HG02623 (cell line): ENCODE data around the gene ZNF787.

ENCODE experiments used
- ATAC-seq: cut with Tn5 transposase; IDR thresholded peaks from one replicate; pipeline ENCODE4 v1.9.1; 2021; ENCODE audit warnings: moderate library complexity; ENCODE audit not compliant: unreplicated experiment

Gene ZNF787

DNA sequence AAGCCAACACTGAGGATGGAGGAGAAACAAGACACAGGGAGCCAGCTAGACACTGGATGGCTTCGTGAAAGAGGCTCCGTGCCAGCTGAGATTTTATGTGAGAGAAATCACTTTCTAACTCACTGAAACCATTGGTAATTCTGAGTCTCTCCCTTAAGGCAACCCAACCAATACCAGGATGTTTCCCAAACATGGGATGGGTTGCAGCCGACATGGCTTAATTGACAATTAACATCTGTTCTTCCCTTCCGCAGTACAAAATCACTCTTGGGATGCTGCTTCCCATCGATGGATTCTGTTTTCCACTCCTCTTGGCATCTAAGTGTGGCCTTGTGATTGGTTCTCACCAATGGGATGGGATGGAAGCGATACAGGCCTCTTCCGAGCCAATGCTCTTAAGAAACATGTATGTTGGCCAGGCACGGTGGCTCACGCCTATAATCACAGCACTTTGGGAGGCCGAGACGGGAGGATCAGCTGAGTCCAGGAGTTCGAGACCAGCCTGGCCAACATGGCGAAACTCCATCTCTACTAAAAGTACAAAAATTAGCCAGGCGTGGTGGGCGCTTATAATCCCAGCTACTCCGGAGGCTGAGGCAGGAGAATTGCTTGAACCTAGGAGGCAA lies 2.3 kb upstream of the ZNF787 start:
- ATAC-seq: no peak

DNA sequence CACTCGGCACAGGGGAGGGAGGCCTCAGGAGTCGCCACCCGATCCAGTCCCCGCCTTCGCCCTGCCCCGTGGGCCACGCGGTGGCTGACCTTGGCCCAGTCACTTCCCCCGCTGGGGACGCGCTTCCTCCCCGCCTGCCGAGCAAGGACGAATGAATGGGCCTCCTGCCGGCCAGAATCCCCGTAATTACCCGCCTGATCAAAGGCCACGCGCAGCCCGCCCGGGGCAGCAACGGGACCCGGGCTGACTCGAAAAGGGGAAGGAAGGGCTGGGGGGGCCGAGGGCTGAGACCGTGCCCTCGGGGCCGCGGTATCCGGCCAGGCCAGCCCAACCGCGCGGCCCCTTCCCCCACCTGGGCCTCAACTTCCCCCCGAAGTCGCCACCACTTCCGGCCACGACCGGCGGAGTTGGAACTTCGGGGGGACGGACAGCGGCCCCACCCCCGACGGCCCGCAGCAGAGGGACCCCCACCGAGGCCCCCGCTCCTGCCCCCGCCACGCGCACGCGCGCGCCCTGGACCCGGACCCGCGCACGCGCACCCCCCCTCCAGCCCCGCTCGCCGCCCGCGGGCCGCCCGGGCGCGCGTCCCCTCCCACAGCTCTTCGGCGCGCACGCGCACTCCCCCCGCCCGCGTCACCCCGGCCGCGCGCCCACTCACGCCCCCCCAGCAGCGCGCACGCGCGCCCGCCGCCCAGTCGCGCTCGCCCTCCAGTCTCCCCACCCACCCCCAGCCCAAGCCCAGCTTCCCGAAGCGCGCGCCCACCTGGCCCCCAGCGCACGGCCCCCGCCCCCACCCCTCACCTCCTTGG lies 520 bp downstream of the ZNF787 start:
- peak; percentile 20 for ATAC-seq

DNA sequence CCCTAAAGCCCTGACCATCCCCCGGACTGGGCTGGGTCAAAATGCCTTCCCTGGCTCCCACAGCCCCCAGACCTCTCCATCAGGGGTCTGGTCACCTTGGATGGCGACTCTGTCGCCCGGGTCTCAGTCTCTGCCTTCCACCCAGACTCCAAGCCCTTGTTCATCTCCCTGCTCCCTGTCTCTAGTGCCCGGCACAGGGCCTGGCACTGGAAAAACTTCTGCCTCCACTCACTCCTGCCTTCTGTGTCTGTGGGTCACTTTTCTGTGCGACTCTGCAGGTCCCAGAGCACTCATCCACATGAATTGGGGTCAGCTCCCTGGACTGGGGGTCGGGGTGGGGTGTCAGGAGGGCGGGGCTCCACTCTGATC lies 1.1 kb downstream of the ZNF787 start:
- no peak for ATAC-seq

DNA sequence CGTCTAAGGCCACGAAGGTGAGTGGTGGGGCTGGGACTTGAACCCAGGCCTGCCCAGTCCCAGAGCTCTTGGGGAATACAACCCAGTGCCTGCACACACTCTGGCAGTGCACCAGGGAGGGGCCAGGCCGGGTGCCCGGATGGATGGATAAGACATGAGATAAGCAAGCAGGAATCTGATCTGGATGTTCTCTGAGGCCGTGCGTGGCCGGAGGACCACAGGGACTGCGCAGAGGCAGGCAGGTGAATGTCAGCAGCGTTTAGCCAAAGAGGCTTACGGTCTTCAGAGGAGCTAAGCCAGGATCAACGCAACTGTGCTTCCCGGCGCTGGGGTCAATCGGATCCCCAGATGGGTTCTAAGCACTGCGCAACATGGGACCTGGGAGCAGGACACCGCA lies 1.5 kb downstream of the ZNF787 start:
- no peak for ATAC-seq

DNA sequence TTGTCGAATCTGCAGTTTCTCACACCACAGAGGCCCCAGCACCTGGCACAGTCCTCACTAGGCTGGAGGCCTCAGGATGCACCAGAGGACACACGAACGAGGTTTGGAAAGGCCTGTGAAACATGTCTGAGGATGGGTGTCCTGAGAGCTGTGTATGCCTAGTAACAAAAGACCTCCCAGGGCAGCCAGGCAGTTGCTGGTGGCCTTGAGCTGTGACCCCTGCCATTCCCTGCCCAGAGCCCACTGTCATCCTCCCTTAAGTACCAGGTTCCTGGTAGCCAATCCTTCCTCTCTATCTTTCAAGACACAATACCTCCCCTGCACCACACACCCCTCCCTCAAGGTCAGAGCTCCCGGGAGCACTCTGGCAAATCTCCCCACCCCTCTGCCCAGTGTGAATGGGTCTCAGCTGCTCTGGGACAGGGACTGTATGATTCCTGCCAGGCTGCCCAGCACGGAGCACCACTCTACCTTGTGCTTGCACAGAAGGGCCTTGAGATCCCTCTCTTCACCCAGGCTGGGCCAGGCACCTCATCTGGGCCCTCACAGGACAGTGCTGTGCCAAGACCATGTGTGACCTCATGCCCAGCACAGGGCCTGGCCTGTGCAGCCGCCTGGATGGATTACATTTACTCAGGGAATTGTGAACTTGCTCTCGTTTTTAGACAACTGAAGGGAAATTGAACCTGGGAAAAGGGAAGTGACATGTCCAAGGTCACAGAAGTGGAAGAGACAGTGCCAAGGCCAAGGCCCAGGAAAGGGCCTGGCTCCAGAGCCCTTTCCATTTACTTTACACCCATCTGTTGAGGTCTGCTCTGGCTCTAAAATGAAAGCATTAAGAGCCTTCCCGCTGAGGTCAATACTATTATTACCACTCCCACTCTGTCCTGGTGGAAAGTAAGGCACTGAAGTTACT lies 2.2 kb downstream of the ZNF787 start:
- no peak for ATAC-seq

DNA sequence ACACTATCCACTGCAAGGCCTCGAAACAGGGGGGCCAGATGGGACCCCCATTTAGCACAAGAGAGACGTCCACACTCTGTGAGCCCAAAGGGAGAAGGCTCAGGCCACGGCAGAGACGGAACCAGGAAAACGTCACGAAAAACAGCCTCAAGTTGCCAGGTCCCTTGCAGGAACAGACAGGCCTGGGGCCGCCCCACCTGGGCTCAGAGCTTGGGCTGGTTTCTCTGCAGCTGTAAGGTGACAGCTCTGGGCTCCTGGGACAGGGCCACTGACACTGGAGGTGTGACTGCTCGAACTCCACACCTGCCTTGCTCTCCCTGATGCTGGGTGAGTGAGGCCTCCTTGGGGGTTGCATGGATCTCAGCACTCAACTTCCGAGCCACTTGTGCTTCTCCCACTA lies 3.2 kb downstream of the ZNF787 start:
- ATAC-seq: no peak

DNA sequence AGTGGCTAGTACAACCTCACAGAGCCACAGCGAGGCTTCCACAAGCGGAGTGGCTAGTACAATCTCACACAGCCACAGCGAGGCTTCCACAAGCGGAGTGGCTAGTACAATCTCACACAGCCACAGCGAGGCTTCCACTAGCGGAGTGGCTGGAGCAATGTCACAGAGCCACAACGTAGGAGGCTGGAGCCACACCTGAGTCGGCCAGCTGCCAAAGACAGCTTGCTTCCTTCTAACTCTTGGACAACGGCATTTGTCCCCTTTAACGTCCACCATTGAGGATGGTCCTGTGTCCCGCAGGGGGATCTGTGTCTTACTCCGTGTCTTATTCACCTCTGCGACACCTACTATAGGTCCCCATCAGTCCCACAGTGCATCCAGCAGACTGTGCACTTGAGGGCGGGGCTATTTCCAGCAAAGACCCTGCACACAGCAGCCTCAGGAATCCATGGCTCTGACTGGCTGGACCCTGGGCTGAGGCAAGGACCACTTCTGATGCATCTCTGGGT lies 3.7 kb downstream of the ZNF787 start:
- ATAC-seq: no peak

DNA sequence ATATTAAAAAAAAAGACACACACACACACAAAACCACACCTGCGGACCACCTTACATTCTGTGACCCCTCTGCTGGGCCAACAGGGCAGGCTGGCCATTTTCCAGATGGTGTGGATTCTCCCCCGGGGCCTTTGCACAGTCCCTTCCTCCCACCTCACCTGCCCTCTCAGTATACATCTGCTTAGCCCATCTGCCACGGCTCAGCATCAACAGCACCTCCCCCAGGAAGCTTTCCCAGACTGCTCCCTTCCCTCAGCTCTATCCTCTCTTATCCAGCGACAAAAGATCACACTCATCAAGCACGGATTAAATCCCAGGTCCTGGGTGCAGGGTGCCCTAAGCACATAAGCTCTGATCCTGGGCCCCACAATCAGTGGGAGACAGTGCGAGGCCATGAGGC lies 4.5 kb downstream of the ZNF787 start:
- no peak for ATAC-seq

DNA sequence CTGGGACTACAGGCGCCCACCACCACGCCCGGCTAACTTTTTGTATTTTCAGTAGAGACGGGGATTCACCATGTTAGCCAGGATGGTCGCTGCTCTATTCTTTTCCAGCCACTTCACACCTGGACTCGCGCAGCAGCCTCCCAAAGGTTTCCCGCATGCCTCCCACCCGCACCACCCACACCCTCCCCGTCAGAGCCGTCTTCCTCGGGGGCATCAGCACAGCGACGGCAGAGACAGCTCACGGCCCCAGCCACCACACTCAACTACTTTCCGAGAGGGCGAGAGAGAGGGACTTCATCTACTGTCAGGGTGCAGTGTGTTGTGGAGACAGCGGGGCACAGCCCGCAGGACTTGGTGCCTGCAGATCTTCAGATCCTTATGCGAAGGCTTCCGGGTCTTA lies 5.6 kb downstream of the ZNF787 start:
- ATAC-seq: no peak

DNA sequence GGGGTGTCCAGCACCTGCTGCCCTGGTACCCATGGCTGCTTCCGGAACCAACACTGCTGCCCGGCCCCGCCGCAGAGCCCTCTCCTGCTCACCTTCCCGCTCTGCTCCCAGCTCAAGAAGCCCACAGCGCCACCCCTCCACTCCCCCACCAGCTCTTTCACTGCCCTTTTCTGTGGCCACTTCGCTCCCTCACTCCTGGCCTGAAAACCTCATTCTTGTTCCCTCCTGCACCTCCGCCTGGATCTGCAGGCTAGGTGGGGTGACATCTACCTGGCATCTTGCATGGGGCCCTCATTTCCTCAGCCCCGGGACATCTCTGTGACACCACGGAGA lies 6.4 kb downstream of the ZNF787 start:
- ATAC-seq: no peak

DNA sequence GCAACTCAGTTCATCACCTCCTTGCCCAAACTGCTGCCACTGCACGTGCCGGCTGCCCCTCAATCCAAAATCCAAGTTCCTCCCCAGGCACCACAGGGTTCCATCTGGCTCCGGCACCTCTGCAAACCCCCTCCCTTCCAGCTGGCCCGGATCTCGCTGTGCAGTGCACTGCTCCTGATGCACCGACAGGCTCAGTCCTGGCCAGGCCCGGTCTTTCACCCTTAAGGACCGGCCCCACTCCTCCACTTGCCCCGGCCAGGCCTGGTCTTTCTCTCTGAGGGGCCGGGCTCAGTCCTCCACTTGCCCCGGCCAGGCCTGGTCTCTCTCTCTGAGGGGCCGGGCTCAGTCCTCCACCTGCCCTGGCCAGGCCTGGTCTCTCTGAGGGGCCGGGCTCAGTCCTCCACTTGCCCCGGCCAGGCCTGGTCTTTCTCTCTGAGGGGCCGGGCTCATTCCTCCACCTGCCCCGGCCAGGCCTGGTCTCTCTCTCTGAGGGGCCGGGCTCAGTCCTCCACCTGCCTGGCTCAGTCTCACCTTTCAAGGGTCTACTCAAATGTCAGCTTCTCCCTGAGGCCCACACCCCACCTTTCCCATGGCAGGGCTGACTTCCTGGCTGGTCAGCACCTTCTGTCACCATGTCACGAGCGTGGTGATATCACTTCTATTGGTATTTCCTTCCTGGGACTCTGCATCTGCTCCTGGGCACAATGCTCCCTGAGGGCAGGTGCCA lies 6.9 kb downstream of the ZNF787 start:
- ATAC-seq: no peak

DNA sequence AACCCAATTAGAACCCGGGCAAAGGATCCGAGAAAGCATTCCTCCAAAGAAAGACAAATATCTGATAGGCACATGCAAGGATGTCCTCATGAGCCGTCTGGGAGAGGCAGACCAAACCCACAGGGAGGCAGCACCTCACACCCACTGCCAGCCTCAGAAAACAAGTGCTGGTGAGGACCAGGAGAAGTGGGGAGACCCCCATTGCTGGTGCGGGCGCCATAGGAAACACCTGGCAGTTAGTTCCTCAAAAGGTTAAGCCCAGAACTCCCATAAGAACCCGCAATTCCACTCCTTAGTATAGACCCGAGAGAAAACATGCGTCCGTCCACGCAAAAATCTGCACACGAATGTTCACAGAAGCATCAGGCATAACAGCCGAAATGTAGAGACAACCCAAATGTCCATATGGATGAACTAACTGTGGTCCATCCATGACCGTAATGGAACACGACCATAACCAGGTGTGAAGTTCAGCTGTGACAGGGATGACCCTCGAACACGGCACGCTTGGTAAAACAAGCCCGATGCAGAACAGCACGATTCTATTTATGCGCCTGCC lies 7.9 kb downstream of the ZNF787 start:
- no peak for ATAC-seq

DNA sequence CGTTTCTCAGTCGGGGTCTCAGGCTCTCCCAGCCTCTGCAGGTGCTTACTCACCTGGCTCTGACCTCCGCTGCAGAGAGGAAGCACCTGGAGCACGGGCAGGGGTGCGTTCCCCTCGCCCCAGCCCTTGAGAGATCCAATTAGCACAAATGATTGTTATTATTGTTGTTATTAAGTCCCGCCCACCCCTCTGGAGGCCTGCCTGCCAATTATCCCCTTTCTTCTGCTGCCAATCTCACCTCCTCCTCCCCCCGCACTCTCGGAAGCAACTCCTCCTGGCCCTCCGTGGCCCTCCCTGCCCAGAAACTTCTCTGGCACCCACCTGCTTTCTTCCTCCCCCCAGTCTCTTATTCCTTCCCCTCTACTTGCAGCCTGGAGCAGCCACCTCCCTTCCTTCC lies 8.8 kb downstream of the ZNF787 start:
- ATAC-seq: no peak

DNA sequence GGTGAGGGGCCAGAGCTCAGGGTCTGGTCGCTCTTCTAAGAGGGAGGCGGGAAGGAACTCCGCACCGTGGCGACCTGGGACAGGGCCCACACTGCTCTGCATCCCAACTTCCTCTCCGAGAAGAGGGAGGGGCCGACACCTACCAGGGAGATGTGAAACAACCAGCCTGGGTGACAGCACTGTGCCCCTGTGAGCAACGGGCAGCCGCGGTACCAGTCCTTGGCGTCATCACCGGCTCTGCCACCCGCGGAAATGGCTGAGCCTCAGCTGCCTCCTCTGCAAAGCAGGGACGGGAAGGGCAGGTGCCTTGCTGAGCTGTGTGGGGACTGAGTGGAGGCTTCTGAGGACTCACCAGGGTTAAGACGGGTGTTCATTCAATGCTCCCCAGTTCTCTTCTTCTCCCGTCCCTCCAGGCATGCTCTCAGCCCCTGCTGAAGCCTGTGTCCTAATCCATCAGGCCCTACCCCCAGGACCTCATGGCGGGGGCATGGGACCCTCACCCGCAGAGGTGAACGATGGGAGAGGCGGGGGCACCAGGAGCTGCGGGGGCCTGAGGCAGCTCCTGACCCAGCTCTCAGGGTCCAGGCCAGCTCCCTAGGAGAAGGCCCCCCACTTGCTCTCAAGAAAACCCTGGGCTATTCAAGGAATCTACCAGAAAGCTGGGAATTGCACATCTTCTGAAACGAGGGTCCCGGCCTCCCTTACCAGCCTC lies 9.3 kb downstream of the ZNF787 start:
- peak; percentile 62 for ATAC-seq

DNA sequence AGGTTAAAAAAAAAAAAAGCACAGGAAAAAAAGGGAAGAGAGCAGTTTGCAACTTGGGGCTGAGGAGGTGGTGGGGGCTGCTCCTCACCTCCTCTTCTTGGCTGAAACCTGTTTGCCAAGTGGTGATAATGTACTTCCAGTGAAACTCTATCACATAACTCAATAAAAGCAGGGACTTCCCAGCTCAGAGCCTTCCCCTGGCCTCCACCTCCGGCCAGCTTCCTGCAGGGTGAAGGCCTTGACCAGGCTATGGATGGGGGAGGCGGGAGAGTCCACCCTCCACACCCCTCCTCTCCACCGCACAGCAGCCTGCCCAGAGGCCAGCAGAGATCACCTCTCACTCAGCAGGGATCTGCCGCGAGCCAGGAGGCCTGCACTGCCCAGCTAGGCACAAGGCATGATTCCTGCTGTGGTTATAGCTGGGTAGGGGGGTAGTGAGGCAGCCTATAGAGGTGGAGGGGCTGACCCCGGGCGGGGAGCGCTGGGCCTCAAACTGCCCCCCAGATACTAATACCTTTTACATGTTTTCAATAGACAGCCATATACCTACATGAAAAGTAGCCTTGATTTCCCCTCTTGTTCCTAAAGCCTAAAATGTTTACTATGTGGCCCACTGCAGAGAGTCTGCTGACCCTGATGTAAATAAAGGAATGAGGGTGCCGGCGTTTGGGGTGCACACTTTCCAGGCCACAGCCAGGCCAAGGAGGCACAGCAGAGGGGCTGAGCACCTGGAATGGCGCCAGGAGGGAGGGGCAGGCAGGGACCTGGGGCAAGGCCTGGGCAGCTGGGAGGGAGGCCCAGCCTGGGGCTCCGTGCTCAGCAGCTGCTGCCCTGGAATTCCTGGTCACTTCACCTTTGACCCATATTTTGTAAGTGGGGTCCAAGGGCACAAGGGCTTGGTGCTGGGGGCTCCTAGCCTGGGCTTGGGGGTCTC lies 10.3 kb downstream of the ZNF787 start:
- no peak for ATAC-seq

DNA sequence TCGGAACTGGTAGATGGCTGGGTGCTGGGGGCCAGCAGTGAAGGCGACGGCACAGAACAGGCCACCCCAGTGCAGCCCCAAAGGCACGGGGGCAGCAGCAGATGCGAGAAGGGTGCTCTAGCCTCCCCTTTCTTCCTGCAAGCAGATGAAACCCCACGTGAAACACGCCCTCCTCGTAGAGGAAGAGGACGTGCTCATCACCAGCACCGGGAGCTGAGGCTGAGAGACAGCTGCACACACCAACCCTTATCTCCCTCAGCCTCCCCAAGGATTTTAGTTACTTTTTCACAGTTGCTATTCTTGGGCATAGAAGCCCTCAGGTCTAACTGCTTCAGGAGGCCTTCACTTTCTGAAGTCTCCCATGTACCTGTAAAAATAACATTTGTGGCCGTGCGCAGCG lies 11.9 kb downstream of the ZNF787 start:
- ATAC-seq: no peak

DNA sequence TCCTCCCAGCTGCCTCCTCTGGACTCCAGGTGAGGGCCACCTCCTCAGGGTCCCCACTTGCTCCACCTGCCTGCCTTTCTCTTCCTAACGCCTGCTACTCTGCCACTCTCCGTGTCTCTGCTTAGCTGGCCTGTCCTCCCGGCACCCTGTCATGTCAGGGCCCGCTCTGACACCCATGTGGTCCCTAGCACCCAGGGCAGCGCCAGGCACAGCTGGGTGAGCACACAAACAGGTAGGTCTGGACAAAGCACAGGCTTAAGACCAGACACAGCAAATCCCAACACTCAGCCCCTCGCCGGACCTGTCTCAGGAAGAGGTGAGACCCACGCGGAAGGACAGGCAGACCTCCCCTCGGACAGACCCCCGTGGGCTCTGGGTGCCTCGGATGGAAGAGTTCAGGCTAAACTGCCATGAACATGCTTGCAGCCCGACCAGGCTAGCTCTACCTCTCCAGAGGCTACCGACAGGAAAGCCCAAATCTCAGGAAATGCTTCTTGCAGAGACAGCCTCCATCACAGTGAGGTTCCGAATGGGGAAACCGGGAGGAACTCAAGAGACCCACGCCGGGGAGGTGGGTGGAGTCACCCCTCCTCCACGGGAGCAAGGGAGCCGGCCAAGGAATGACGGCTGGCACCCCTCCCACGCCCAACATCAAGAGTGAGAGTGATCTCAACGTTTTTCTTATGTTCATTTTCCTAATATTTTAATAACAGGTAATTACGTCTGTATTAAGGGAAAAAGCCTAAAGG lies 12.5 kb downstream of the ZNF787 start:
- ATAC-seq: no peak

DNA sequence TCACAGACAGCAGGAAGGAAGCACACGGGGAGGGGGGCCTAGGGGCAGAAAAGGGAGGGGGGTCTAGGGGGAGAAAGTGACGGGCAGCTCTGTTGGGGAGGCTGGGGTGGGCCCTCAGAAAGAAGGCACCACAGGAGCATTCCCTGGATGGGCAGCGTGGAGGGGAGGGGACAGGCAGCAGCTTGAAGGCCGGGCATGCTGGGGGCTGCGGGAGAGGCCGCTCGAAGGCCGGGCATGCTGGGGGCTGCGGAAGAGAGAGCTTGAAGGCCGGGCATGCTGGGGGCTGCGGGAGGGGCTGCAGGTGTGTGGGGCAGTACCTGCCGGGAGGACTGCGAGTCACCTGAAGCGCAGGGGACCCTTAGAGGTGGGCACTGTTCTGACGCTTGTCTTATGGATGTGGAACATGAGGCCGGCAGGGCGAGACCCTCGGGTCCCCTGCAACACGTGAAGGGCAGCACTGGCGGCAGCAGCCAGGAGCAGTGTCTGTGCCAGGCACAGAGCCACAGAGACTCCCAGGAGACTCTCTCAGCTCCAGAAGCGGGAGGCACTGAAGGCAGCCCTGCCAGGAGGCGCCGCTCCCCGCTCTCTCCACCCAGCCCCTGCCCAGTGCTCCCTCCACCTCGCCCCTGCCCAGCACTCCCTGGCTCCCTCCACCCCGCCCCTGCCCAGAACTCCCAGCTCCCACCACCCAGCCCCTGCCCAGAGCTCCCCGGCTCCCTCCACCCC lies 13.3 kb downstream of the ZNF787 start:
- ATAC-seq: no peak
